ENCODE results near the gene OGN. TPM values are rescaled to one million over a fixed set of nuclear protein-coding genes. Genes with fewer than 3 reads are reported as not detected.

OGN gene, protein sequence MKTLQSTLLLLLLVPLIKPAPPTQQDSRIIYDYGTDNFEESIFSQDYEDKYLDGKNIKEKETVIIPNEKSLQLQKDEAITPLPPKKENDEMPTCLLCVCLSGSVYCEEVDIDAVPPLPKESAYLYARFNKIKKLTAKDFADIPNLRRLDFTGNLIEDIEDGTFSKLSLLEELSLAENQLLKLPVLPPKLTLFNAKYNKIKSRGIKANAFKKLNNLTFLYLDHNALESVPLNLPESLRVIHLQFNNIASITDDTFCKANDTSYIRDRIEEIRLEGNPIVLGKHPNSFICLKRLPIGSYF
- total RNA-seq (0.11 TPM in 1 of 2 replicates, not detected in the other), polyA plus RNA-seq (0.27 and 0.35 TPM in 2 replicates)

- Histone ChIP-seq H3K36me3 (no peaks in the 10 kb centered on the region), H3K27ac (no peak within 1 kb of the TSS), H3K4me3 (no peak within 1 kb of the TSS), H3K4me1 (ENCODE audit: low read depth) (no peaks in the 10 kb centered on the region), H3K9me3 (ENCODE audit: low read depth) (no peaks in the 10 kb centered on the region), H3K27me3 (no peaks in the 10 kb centered on the region)
- TF ChIP-seq CTCF (IDR thresholded peaks at IDR 0.05; ENCODE audit: low read depth, low read length): no peak
- DNase-seq (ENCODE audit: low read depth in 1 of 2, low spot score in 1 of 2): peak in 1 of 2 donors; percentile 53
Measured at GRCh38 chr9:92404042-92404836, at the start of gene OGN. TSS of gene OGN (minus strand) at chr9:92404578. CDS start at chr9:92403407, 1,171 bp downstream.

GRCh38 chr9:92446536-92446935 is 42.2 kb upstream of the OGN start:
- Histone ChIP-seq H3K27me3 (no peaks in the 10 kb centered on the region), H3K36me3 (no peaks in the 10 kb centered on the region), H3K4me1 (ENCODE audit: low read depth) (no peaks in the 10 kb centered on the region), H3K4me3 (no peak overlapping the region), H3K27ac (no peak overlapping the region), H3K9me3 (ENCODE audit: low read depth) (no peaks in the 10 kb centered on the region)
- no peak for DNase-seq (ENCODE audit: low read depth in 1 of 2, low spot score in 1 of 2)
- no peak for TF ChIP-seq CTCF (IDR thresholded peaks at IDR 0.05; ENCODE audit: low read depth, low read length)

DNA sequence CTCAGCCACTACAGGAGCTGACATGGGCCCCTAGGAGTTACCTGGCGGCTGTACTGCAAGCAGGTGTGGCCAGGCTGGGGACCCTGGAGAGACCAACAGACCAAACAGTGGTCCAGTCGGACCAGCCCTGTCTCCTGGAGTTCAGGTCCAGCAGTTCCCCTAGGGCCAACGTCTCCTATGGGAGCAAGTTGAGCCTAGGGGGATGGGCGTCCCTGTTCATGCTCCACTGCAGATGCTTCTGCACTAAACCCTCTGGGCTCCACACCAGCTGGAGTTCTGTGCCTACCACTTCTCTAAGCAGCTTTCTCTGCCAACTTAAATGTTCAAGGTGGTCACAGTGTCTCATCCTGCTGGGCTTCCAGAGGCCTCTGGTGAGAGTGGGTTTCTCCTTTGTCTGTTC is 40.5 kb upstream of the OGN start:
- H3K36me3 ChIP-seq: no peaks in the 10 kb centered on the region
- TF ChIP-seq CTCF (IDR thresholded peaks at IDR 0.05; ENCODE audit: low read depth, low read length): no peak
- no peaks in the 10 kb centered on the region for H3K4me1 ChIP-seq (ENCODE audit: low read depth)
- no peak overlapping the region for H3K27ac ChIP-seq
- DNase-seq (ENCODE audit: low read depth in 1 of 2, low spot score in 1 of 2): no peak
- no peaks in the 10 kb centered on the region for H3K9me3 ChIP-seq (ENCODE audit: low read depth)
- H3K27me3 ChIP-seq: no peaks in the 10 kb centered on the region
- H3K4me3 ChIP-seq: no peak overlapping the region

DNA sequence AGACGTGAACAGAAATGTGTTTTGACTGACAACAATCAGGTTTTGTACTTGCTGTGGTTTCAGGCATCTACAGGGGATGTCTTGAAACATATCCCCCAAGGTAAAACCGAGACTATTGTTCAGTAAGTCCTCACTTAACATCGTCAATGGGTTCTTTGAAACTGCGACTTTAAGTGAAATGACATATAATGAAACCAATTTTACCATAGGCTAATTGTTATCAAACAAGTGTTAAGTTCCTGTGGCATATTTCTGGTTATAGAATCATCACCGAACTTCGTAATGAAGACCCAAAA is 36.3 kb upstream of the OGN start:
- no peak for TF ChIP-seq CTCF (IDR thresholded peaks at IDR 0.05; ENCODE audit: low read depth, low read length)
- DNase-seq (ENCODE audit: low read depth in 1 of 2, low spot score in 1 of 2): no peak
- no peaks in the 10 kb centered on the region for H3K27me3 ChIP-seq
- no peaks in the 10 kb centered on the region for H3K36me3 ChIP-seq
- no peak overlapping the region for H3K4me3 ChIP-seq
- no peak overlapping the region for H3K27ac ChIP-seq
- H3K4me1 ChIP-seq (ENCODE audit: low read depth): no peaks in the 10 kb centered on the region
- H3K9me3 ChIP-seq (ENCODE audit: low read depth): no peaks in the 10 kb centered on the region

DNA sequence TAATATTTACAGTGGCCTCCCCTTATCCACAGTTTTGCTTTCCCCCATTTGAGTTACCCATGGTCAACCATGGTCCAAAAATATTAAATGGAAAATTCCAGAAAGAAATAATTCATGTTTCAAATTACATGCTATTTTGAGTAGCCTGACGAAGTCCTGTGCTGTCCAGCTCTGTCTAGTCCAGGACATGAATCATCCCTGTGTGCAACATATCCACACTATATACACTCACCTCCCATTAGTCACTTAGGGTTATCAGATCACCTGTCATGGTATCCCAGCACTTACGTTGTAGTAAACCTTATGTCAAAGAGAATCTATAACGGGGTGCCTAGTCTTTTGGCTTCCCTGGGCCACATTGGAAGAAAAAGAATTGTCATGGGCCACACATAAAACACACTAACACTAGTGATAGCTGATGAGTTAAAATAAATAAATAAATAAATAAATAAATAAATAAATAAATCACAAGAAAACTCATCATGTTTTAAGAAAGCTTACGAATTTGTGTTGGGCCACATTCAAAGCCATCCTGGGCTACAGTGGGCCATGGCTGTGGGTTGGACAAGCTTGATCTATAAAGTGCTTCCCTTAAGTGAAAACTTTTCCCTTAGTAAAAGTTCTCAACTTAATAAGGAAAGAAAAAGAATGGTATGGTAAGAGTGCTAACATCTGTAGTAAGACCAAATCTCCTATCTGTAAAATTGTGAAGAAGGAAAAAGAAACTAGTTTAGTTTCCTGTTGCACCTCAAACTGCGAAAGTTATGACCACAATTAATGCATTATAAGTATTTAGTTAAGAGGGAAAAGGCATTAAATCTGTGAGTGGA is 35.8 kb upstream of the OGN start:
- Histone ChIP-seq H3K9me3 (ENCODE audit: low read depth) (no peaks in the 10 kb centered on the region), H3K27me3 (no peaks in the 10 kb centered on the region), H3K27ac (no peak overlapping the region), H3K36me3 (no peaks in the 10 kb centered on the region), H3K4me3 (no peak overlapping the region), H3K4me1 (ENCODE audit: low read depth) (no peaks in the 10 kb centered on the region)
- peak in 1 of 2 donors; percentile 18 for DNase-seq (ENCODE audit: low read depth in 1 of 2, low spot score in 1 of 2)
- no peak for TF ChIP-seq CTCF (IDR thresholded peaks at IDR 0.05; ENCODE audit: low read depth, low read length)
